ENCODE measurements around the gene DEAF1. TPM values are rescaled to one million over a fixed set of nuclear protein-coding genes. Genes with fewer than 3 reads are reported as not detected.

The DEAF1 gene
- polyA plus RNA-seq, 1 donor (not counting 4 experiments of a cell fraction or from before 2014, with no cell fraction given), result 8.1 TPM

DNA sequence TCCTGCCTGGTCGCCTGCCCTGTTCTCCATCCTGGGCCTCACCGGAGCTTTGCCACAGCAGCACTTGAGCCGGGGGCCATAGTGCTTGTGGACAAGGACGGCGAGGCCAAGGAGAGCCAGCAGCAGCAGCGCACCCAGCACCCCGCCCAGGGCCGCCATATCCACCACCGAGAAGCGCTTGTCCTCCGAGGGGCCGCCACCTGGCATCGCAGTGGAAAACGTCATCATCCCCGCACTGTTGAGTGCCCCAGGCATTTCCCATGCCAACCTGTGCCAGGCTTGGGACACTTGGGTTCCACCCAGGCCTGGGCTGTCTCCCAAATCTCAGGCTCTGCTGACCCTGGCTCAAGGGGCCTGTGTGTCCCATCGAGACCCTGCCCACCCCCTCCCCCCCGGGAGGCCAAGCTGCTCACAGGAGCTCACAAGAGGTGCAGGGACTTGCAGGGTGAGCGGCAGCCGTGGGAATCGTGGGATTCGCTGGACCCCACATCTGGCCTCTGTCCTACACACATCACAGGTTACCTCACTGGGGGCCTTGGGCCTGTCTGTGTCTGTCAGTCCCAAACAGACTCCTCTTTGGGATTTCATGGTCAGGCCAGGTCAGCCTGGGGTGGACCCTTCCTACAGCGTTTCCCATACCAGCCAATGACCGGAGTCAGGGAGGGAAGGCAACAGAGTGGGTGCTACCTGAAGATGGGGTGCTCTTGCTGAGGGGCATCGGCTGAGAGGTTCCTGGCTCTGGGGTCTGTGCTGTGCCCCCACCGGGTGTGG is 76.9 kb downstream of the DEAF1 start:
- dilution Hi-C loops (cut with MboI; ENCODE audit: extremely low pct_ligation_motif_present, low sequenced_read_pairs), result no loop called here
- no peak for DNase-seq (ENCODE audit: low read depth, low spot score)
- Histone ChIP-seq H3K4me2 (ENCODE audit: control insufficient read depth, extremely low read depth, insufficient read depth, low read depth, low read length) (no peak overlapping the region), H3K9me1 (ENCODE audit: control insufficient read depth, extremely low read depth, insufficient read depth, low read length) (no peaks in the 10 kb centered on the region), H2AFZ (ENCODE audit: control insufficient read depth, low read length) (no peak overlapping the region), H3K27ac (ENCODE audit: control insufficient read depth, insufficient read depth, low read length) (no peak overlapping the region), H3K79me2 (ENCODE audit: control insufficient read depth, insufficient read depth, low read length) (peaks cover 2% of the 10 kb centered on the region), H3K4me1 (ENCODE audit: control insufficient read depth, extremely low read depth, insufficient read depth, low read length) (peaks cover 14% of the 10 kb centered on the region), H3K9ac (ENCODE audit: control insufficient read depth, extremely low read depth, insufficient read depth, low read length) (no peak overlapping the region), H3K9me3 (ENCODE audit: control insufficient read depth, low read depth, low read length) (no peaks in the 10 kb centered on the region), H4K20me1 (ENCODE audit: control insufficient read depth, extremely low read depth, insufficient read depth, low read length) (peaks cover 2% of the 10 kb centered on the region), H3K36me3 (ENCODE audit: control insufficient read depth in 2 of 2, extremely low read depth in 1 of 2, insufficient read depth in 2 of 2, low read length in 2 of 2) (peaks cover 2 to 3% of the 10 kb centered on the region in 2 experiments), H3K4me3 (ENCODE audit: control insufficient read depth in 2 of 3, extremely low read depth in 1 of 3, insufficient read depth in 2 of 3, low read depth in 1 of 3, low read length in 3 of 3) (no peak overlapping the region), H3K27me3 (ENCODE audit: control insufficient read depth, extremely low read depth, insufficient read depth, low read length) (no peaks in the 10 kb centered on the region)
- no peak for FAIRE-seq
- no peak for TF ChIP-seq EZH2 (IDR thresholded peaks at IDR 0.05; ENCODE audit: low read length)
- TF ChIP-seq, protein P1, sequence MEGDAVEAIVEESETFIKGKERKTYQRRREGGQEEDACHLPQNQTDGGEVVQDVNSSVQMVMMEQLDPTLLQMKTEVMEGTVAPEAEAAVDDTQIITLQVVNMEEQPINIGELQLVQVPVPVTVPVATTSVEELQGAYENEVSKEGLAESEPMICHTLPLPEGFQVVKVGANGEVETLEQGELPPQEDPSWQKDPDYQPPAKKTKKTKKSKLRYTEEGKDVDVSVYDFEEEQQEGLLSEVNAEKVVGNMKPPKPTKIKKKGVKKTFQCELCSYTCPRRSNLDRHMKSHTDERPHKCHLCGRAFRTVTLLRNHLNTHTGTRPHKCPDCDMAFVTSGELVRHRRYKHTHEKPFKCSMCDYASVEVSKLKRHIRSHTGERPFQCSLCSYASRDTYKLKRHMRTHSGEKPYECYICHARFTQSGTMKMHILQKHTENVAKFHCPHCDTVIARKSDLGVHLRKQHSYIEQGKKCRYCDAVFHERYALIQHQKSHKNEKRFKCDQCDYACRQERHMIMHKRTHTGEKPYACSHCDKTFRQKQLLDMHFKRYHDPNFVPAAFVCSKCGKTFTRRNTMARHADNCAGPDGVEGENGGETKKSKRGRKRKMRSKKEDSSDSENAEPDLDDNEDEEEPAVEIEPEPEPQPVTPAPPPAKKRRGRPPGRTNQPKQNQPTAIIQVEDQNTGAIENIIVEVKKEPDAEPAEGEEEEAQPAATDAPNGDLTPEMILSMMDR (optimal IDR thresholded peaks at IDR 0.05 in 1 of 3, IDR thresholded peaks at IDR 0.05 in 1 of 3, conservative IDR thresholded peaks at IDR 0.05 in 1 of 3; ENCODE audit: extremely low read depth in 1 of 3, insufficient read depth in 2 of 3, low read length in 3 of 3), result no peak

DNA sequence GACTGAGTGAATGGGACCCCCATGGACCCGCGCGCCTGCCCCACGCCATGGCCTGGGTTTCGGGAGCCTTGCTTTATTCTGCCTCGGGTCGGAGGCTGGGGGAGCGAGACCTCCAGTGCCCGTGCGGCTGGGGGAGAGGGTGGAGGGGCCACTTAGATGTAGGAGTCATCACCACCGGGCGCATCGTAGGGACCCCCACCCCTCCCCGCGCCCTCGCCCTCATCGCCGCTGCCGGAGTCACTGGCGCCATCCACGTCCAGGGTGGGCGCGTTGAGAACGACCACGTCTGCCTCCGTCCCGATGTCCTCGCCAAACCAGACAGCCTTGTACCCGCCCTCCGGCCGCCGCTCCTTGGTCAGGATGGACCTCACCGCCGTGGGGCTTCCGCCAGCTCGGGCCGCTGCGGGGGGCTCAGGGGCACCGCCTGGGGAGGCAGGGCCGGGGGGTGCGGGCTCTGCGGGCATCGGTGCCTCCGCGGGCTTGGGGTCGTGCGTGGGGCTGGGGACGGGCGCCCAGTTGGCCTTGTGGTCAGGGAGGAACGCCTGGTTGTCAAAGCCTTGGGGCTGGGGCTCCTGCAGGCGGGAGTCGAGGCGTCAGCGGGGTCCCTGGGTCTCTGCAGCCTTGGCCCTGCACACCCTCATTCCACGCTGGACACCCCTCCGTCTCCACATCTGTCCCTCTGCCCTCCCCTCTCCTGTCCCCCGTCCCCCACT is 77.7 kb downstream of the DEAF1 start:
- no peak for FAIRE-seq

More for the DNA sequence above, 77.7 kb downstream of the DEAF1 start:
- no peak overlapping the region for H3K27ac ChIP-seq (ENCODE audit: control insufficient read depth, insufficient read depth, low read length)
- peaks cover 9% of the 10 kb centered on the region for H4K20me1 ChIP-seq (ENCODE audit: control insufficient read depth, extremely low read depth, insufficient read depth, low read length)
- no peak overlapping the region for H3K4me3 ChIP-seq (ENCODE audit: control insufficient read depth in 2 of 3, extremely low read depth in 1 of 3, insufficient read depth in 2 of 3, low read depth in 1 of 3, low read length in 3 of 3)
- no peak overlapping the region for H3K9ac ChIP-seq (ENCODE audit: control insufficient read depth, extremely low read depth, insufficient read depth, low read length)
- no peak overlapping the region for H2AFZ ChIP-seq (ENCODE audit: control insufficient read depth, low read length)
- H3K9me3 ChIP-seq (ENCODE audit: control insufficient read depth, low read depth, low read length), result no peaks in the 10 kb centered on the region
- TF ChIP-seq EZH2 (IDR thresholded peaks at IDR 0.05; ENCODE audit: low read length), result no peak
- TF ChIP-seq, protein P1 (optimal IDR thresholded peaks at IDR 0.05 in 1 of 3, IDR thresholded peaks at IDR 0.05 in 1 of 3, conservative IDR thresholded peaks at IDR 0.05 in 1 of 3; ENCODE audit: extremely low read depth in 1 of 3, insufficient read depth in 2 of 3, low read length in 3 of 3), result no peak
- no peak overlapping the region for H3K4me2 ChIP-seq (ENCODE audit: control insufficient read depth, extremely low read depth, insufficient read depth, low read depth, low read length)
- peaks cover 2% of the 10 kb centered on the region for H3K79me2 ChIP-seq (ENCODE audit: control insufficient read depth, insufficient read depth, low read length)
- peaks cover 7 to 10% of the 10 kb centered on the region in 2 experiments for H3K36me3 ChIP-seq (ENCODE audit: control insufficient read depth in 2 of 2, extremely low read depth in 1 of 2, insufficient read depth in 2 of 2, low read length in 2 of 2)
- peaks cover 20% of the 10 kb centered on the region for H3K4me1 ChIP-seq (ENCODE audit: control insufficient read depth, extremely low read depth, insufficient read depth, low read length)
- no peaks in the 10 kb centered on the region for H3K9me1 ChIP-seq (ENCODE audit: control insufficient read depth, extremely low read depth, insufficient read depth, low read length)
- dilution Hi-C loops (cut with MboI; ENCODE audit: extremely low pct_ligation_motif_present, low sequenced_read_pairs), result no loop called here
- H3K27me3 ChIP-seq (ENCODE audit: control insufficient read depth, extremely low read depth, insufficient read depth, low read length), result no peaks in the 10 kb centered on the region
- DNase-seq (ENCODE audit: low read depth, low spot score), result no peak

Data from keratinocyte (primary cell).